Astrocyte of the spinal cord (primary cell): ENCODE results near the gene C3orf70.

Experiments used
- DNase-seq: peaks from one replicate; pipeline ENCODE4 v3.0.0; 2011; ENCODE audit warnings: low read depth, low spot score
- H3K4me3 ChIP-seq: 2 replicates; pipeline ENCODE4 v1.5.1; 2011; ENCODE audit warnings: low read depth, mild to moderate bottlenecking, low read length, moderate library complexity
- CTCF ChIP-seq: IDR thresholded peaks from 2 replicates; pipeline ENCODE4 v1.5.1; 2012; ENCODE audit warnings: low read depth, mild to moderate bottlenecking, low read length, inconsistent platforms
- in situ Hi-C: cut with HindIII; loops from 2 replicates; pipeline ENCODE4 v1.10.0; 2017; ENCODE audit warnings: low sequenced_read_pairs

The C3orf70 gene

GRCh38 chr3:185070491-185071286, 82.2 kb downstream of the C3orf70 start:
- in situ Hi-C loops, result no loop called here
- no peak overlapping the region for H3K4me3 ChIP-seq
- peak; percentile 39 for TF ChIP-seq CTCF
- DNase-seq, result no peak

GRCh38 chr3:185069037-185070030, 83.5 kb downstream of the C3orf70 start:
- no peak overlapping the region for H3K4me3 ChIP-seq
- in situ Hi-C loops, result no loop called here

GRCh38 chr3:185067173-185067572, 85.7 kb downstream of the C3orf70 start:
- no peak overlapping the region for H3K4me3 ChIP-seq
- DNase-seq, result no peak
- in situ Hi-C loops, result no loop called here
- TF ChIP-seq CTCF, result no peak

More at GRCh38 chr3:185069037-185070030, 83.5 kb downstream of the C3orf70 start:
- DNase-seq, result no peak
- no peak for TF ChIP-seq CTCF

GRCh38 chr3:185066251-185066650, 86.6 kb downstream of the C3orf70 start:
- in situ Hi-C loops, result no loop called here
- no peak for TF ChIP-seq CTCF
- H3K4me3 ChIP-seq, result no peak overlapping the region
- DNase-seq, result no peak

- in situ Hi-C loops, result no loop called here
- no peak overlapping the region for H3K4me3 ChIP-seq
- TF ChIP-seq CTCF, result no peak
- DNase-seq, result no peak
Measured at GRCh38 chr3:185065059-185065458, 87.8 kb downstream of the C3orf70 start.

- in situ Hi-C loops, result no loop called here
- no peak for DNase-seq
- TF ChIP-seq CTCF, result no peak
- no peak overlapping the region for H3K4me3 ChIP-seq
Measured at GRCh38 chr3:185063431-185063830, 89.4 kb downstream of the C3orf70 start.
